GM08714 (cell line): ENCODE data around the gene CREBZF.
"Not testable (repeated sequence)": the region's sequence is repeated elsewhere in the genome, so short reads cannot be mapped to it uniquely, and the experiment has no call there.

Source experiments
- H3K4me3 ChIP-seq: fragments of 200-500 bp; sonication (Bioruptor generic); 2 replicates; pipeline ENCODE4 v1.5.1; 2014; ENCODE audit warnings: mild to moderate bottlenecking, low read length, inconsistent platforms
- ZNF274 ChIP-seq: IDR thresholded peaks from 2 replicates; pipeline ENCODE4 v1.6.1; 2012; ENCODE audit warnings: mild to moderate bottlenecking, low read depth, low read length

Gene CREBZF

GRCh38 chr11:85685125-85685819 is 20.3 kb upstream of the CREBZF start:
- no peak overlapping the region for H3K4me3 ChIP-seq
- TF ChIP-seq ZNF274: no peak

- H3K4me3 ChIP-seq: peak overlapping the region; percentile 69; the same call in 1 of the 2 replicates
- no peak for TF ChIP-seq ZNF274
These were observed 17.7 kb upstream of the CREBZF start for GRCh38 chr11:85682330-85683305.

- no peak overlapping the region for H3K4me3 ChIP-seq
- TF ChIP-seq ZNF274: no peak
These were observed 16.0 kb upstream of the CREBZF start for GRCh38 chr11:85680897-85681296.

- TF ChIP-seq ZNF274: no peak
- H3K4me3 ChIP-seq: no peak overlapping the region
These were observed 14.6 kb upstream of the CREBZF start for GRCh38 chr11:85679576-85679975.

GRCh38 chr11:85673393-85673792 is 8.5 kb upstream of the CREBZF start:
- no peak overlapping the region for H3K4me3 ChIP-seq
- no peak for TF ChIP-seq ZNF274

- TF ChIP-seq ZNF274: no peak
- no peak overlapping the region for H3K4me3 ChIP-seq
These were observed 7.4 kb upstream of the CREBZF start for GRCh38 chr11:85672105-85672902.

GRCh38 chr11:85670949-85671663 is 6.2 kb upstream of the CREBZF start:
- H3K4me3 ChIP-seq: not testable (repeated sequence)

- no peak for TF ChIP-seq ZNF274
- no peak overlapping the region for H3K4me3 ChIP-seq
These were observed 3.2 kb upstream of the CREBZF start for GRCh38 chr11:85668157-85668556.

- TF ChIP-seq ZNF274: no peak
- no peak overlapping the region for H3K4me3 ChIP-seq
These were observed 1.8 kb upstream of the CREBZF start for GRCh38 chr11:85666687-85667086.

- TF ChIP-seq ZNF274: no peak
- no peak overlapping the region for H3K4me3 ChIP-seq
These were observed 804 bp upstream of the CREBZF start for GRCh38 chr11:85665733-85666132.

- TF ChIP-seq ZNF274: no peak
- H3K4me3 ChIP-seq: peak overlapping the region; percentile 88
These were observed 945 bp downstream of the CREBZF start for GRCh38 chr11:85663753-85664614.

- no peak for TF ChIP-seq ZNF274
- peak overlapping the region; percentile 88 for H3K4me3 ChIP-seq
These were observed 1.7 kb downstream of the CREBZF start for GRCh38 chr11:85663080-85663752.
